IPS-15b (cell line): ENCODE measurements around the gene MAB21L1.

Source experiments
- H3K27me3 ChIP-seq: one replicate; pipeline ENCODE4 v1.6.1; 2013; ENCODE audit warnings: low read length; ENCODE audit not compliant: control insufficient read depth, insufficient read depth
- H3K36me3 ChIP-seq: one replicate; pipeline ENCODE4 v1.6.1; 2013; ENCODE audit warnings: low read length; ENCODE audit not compliant: control insufficient read depth, insufficient read depth
- H3K4me1 ChIP-seq: one replicate; pipeline ENCODE4 v1.6.1; 2013; ENCODE audit warnings: mild to moderate bottlenecking, low read length; ENCODE audit not compliant: control insufficient read depth, insufficient read depth
- H3K4me3 ChIP-seq: one replicate; pipeline ENCODE4 v1.5.1; 2013; ENCODE audit warnings: low read depth, low read length
- H3K9ac ChIP-seq: one replicate; pipeline ENCODE4 v1.6.1; 2013; ENCODE audit warnings: low read depth, mild to moderate bottlenecking, low read length
- H3K9me3 ChIP-seq: one replicate; pipeline ENCODE4 v1.6.1; 2013; ENCODE audit warnings: mild to moderate bottlenecking, low read length; ENCODE audit not compliant: control insufficient read depth, insufficient read depth

The MAB21L1 gene

GRCh38 chr13:35498231-35498630, 21.7 kb upstream of the MAB21L1 start:
- Histone ChIP-seq H3K9me3 (no peaks in the 10 kb centered on the region), H3K4me1 (no peaks in the 10 kb centered on the region), H3K4me3 (no peak overlapping the region), H3K27me3 (no peaks in the 10 kb centered on the region), H3K9ac (no peak overlapping the region), H3K36me3 (no peaks in the 10 kb centered on the region)

DNA sequence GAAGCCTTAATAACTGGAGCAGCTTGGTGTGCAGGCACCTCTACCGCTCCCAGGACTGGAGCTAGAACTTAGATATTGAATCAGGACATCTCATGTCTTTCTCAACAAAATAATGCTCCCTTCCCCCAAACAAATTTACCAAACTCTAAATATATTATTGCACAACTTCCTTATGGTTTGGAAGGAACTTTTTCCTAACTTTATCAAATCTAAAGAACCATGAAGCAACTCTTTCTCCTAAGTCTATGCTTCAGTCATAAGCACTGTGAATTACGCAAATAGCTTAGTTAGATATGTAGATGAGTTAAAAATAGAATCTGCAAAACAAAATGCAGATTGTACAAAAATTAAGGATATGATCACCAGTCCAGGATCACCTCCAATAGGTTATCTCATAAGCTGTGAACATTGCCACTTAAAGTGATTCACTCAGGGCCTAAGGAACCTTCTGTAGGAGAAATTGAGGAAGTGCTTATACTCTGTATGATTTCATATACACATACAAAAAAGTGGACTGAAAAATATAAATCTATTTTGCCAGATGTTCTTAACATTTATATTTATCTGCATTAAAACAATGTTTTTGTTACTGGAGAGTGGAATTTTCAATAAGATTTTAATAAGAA, 20.4 kb upstream of the MAB21L1 start:
- Histone ChIP-seq H3K36me3 (no peaks in the 10 kb centered on the region), H3K4me1 (no peaks in the 10 kb centered on the region), H3K9me3 (no peaks in the 10 kb centered on the region), H3K4me3 (no peak overlapping the region), H3K9ac (no peak overlapping the region), H3K27me3 (no peaks in the 10 kb centered on the region)

- no peak overlapping the region for H3K4me3 ChIP-seq
- H3K36me3 ChIP-seq: no peaks in the 10 kb centered on the region
- H3K4me1 ChIP-seq: no peaks in the 10 kb centered on the region
- H3K27me3 ChIP-seq: no peaks in the 10 kb centered on the region
- no peak overlapping the region for H3K9ac ChIP-seq
- no peaks in the 10 kb centered on the region for H3K9me3 ChIP-seq
Measured at GRCh38 chr13:35496006-35496405, 19.5 kb upstream of the MAB21L1 start.

GRCh38 chr13:35489050-35489449, 12.6 kb upstream of the MAB21L1 start:
- Histone ChIP-seq H3K4me1 (no peaks in the 10 kb centered on the region), H3K36me3 (no peaks in the 10 kb centered on the region), H3K4me3 (no peak overlapping the region), H3K9ac (no peak overlapping the region), H3K27me3 (no peaks in the 10 kb centered on the region), H3K9me3 (no peaks in the 10 kb centered on the region)

DNA sequence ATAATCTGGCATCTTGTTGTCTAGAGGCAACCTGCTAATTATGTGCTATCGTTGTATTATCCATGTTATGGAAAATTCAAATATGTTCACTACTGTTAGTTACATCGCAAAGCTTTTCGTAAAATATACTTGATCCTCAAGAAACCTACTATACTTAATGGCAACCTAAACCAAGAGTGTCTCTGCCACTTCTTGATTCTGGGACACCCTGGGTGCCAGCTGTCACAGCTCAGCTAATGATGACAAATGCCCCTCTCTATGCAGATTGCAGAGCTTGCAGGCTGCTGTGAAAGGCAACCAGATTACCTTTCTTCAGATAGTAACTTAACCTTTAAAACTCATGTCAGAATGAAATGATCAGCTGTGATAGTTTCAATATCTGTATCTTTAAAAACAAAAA, 8.9 kb upstream of the MAB21L1 start:
- H3K4me1 ChIP-seq: no peaks in the 10 kb centered on the region
- H3K27me3 ChIP-seq: peaks cover under 1% of the 10 kb centered on the region
- no peak overlapping the region for H3K9ac ChIP-seq
- H3K36me3 ChIP-seq: no peaks in the 10 kb centered on the region
- no peaks in the 10 kb centered on the region for H3K9me3 ChIP-seq
- no peak overlapping the region for H3K4me3 ChIP-seq

DNA sequence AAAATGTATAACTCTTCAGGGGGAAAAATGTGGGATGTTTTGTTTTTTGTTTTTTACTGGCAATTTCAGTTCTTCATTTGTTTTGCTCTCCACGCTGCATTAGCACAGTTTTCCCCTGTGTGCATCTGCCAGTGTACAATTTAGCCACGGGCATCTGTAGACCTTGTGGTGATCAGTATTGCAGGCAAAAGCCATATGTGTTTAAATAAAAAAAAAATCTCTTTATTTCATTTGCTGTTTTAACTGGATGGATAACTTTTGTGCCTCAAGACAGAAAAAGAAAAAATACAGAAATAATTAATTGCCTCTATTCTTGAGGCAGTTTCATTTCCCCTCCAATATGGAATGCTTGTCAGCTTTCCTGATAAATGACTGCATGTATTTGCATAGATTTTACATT, 7.9 kb upstream of the MAB21L1 start:
- no peak overlapping the region for H3K4me3 ChIP-seq
- H3K9ac ChIP-seq: no peak overlapping the region
- H3K36me3 ChIP-seq: no peaks in the 10 kb centered on the region

GRCh38 chr13:35483761-35484160, 7.3 kb upstream of the MAB21L1 start:
- Histone ChIP-seq H3K9ac (no peak overlapping the region), H3K9me3 (no peaks in the 10 kb centered on the region), H3K27me3 (peaks cover 12% of the 10 kb centered on the region), H3K36me3 (no peaks in the 10 kb centered on the region), H3K4me1 (peaks cover 5% of the 10 kb centered on the region), H3K4me3 (no peak overlapping the region)

More for the DNA sequence above, 7.9 kb upstream of the MAB21L1 start:
- Histone ChIP-seq H3K27me3 (peaks cover 7% of the 10 kb centered on the region), H3K4me1 (no peaks in the 10 kb centered on the region), H3K9me3 (no peaks in the 10 kb centered on the region)

GRCh38 chr13:35482527-35482926, 6.0 kb upstream of the MAB21L1 start:
- no peaks in the 10 kb centered on the region for H3K9me3 ChIP-seq
- no peak overlapping the region for H3K4me3 ChIP-seq
- H3K36me3 ChIP-seq: no peaks in the 10 kb centered on the region
- H3K27me3 ChIP-seq: peaks cover 25% of the 10 kb centered on the region
- H3K9ac ChIP-seq: no peak overlapping the region
- peaks cover 9% of the 10 kb centered on the region for H3K4me1 ChIP-seq

GRCh38 chr13:35481777-35482176, 5.3 kb upstream of the MAB21L1 start:
- H3K27me3 ChIP-seq: peaks cover 32% of the 10 kb centered on the region
- H3K4me3 ChIP-seq: no peak overlapping the region
- H3K4me1 ChIP-seq: peaks cover 12% of the 10 kb centered on the region
- H3K9ac ChIP-seq: no peak overlapping the region
- no peaks in the 10 kb centered on the region for H3K9me3 ChIP-seq
- H3K36me3 ChIP-seq: no peaks in the 10 kb centered on the region

DNA sequence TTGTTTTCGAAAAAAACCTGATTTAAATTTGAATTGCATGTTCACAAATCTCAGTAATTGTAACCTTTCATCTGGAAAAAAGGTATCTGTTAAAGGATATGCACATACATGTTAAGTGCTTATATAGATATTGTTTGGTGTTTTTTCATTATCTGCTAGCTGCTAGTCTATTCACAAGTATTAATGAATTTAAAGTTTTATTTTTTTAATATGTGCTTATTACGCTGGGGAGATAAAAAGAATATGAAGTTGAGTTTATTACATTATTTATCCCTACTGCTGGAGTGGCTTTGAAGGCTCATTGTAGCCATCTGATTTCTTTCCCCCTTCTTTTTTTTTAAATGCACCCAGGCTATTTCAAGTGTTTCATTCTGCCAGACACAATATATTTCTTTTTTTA, 3.9 kb upstream of the MAB21L1 start:
- Histone ChIP-seq H3K9ac (no peak overlapping the region), H3K9me3 (no peaks in the 10 kb centered on the region), H3K4me3 (no peak overlapping the region), H3K27me3 (peaks cover 47% of the 10 kb centered on the region), H3K4me1 (peaks cover 14% of the 10 kb centered on the region), H3K36me3 (no peaks in the 10 kb centered on the region)

DNA sequence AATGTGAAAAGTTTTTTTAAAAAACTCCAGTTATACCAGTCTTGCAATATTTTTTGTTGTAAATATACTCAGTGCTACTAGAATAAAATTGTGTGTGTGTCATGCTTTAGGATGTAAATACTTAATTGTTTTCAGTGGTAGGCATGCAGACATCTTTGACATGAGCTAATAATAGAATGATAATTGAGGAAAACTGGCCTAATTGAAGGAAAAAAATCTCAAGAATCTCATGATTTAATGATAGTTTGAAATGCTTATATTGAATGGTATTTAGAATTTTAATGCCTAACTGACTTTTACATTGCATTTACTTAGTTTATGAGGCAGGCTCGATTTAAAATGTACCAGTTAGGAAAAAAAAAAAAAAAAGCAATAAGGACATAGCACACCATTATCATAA, 3.2 kb upstream of the MAB21L1 start:
- no peaks in the 10 kb centered on the region for H3K9me3 ChIP-seq
- H3K9ac ChIP-seq: no peak overlapping the region
- peaks cover 53% of the 10 kb centered on the region for H3K27me3 ChIP-seq
- peaks cover 15% of the 10 kb centered on the region for H3K4me1 ChIP-seq
- H3K36me3 ChIP-seq: no peaks in the 10 kb centered on the region
- H3K4me3 ChIP-seq: no peak overlapping the region

GRCh38 chr13:35479038-35479492, 2.6 kb upstream of the MAB21L1 start:
- H3K4me1 ChIP-seq: peaks cover 19% of the 10 kb centered on the region
- H3K9ac ChIP-seq: no peak overlapping the region
- H3K27me3 ChIP-seq: peaks cover 59% of the 10 kb centered on the region
- peak overlapping the region; percentile 55 for H3K4me3 ChIP-seq
- no peaks in the 10 kb centered on the region for H3K36me3 ChIP-seq
- no peaks in the 10 kb centered on the region for H3K9me3 ChIP-seq
